Activated CD4-positive, alpha-beta T cell treated with anti-CD3 and anti-CD28 coated beads, Interleukin-2, Interleukin-4, amounts not matched to agents 100 ng/mL and 50 ng/mL, durations not matched to agents 16 hours and 8 hours (primary cell): Measurements from ENCODE around the gene LAMA1.
"Not testable (repeated sequence)": the region's sequence is repeated elsewhere in the genome, so short reads cannot be mapped to it uniquely, and the experiment has no call there.

Source experiments
- DNase-seq: peaks from one replicate; pipeline ENCODE4 v3.0.0-alpha.2; 2020; ENCODE audit warnings: low spot score

The LAMA1 gene

GRCh38 chr18:7117390-7118355 is at the start of gene LAMA1:
TSS of gene LAMA1 (minus strand) at chr18:7117797. CDS start at chr18:7117720, 77 bp downstream.
- DNase-seq = no peak

GRCh38 chr18:7165846-7166393 is 48.3 kb upstream of the LAMA1 start:
- no peak for DNase-seq

- peak; percentile 1 for DNase-seq
Measured at GRCh38 chr18:7164323-7165004, 46.9 kb upstream of the LAMA1 start.

- DNase-seq = no peak
Measured at GRCh38 chr18:7158216-7158615, 40.6 kb upstream of the LAMA1 start.

- DNase-seq = no peak
Measured at GRCh38 chr18:7157760-7158159, 40.2 kb upstream of the LAMA1 start.

GRCh38 chr18:7155887-7156286 is 38.3 kb upstream of the LAMA1 start:
- no peak for DNase-seq

GRCh38 chr18:7155092-7155491 is 37.5 kb upstream of the LAMA1 start:
- DNase-seq = no peak

- DNase-seq = no peak
Measured at GRCh38 chr18:7152440-7152839, 34.8 kb upstream of the LAMA1 start.

GRCh38 chr18:7147399-7147798 is 29.8 kb upstream of the LAMA1 start:
- no peak for DNase-seq

GRCh38 chr18:7146067-7146466 is 28.5 kb upstream of the LAMA1 start:
- DNase-seq = no peak

- not testable (repeated sequence) for DNase-seq
Measured at GRCh38 chr18:7144921-7145320, 27.3 kb upstream of the LAMA1 start.

- DNase-seq = no peak
Measured at GRCh38 chr18:7141287-7141686, 23.7 kb upstream of the LAMA1 start.

GRCh38 chr18:7139409-7139808 is 21.8 kb upstream of the LAMA1 start:
- DNase-seq = no peak

- no peak for DNase-seq
Measured at GRCh38 chr18:7133181-7133580, 15.6 kb upstream of the LAMA1 start.

GRCh38 chr18:7132356-7133150 is 15.0 kb upstream of the LAMA1 start:
- DNase-seq = no peak

GRCh38 chr18:7122376-7122775 is 4.8 kb upstream of the LAMA1 start:
- no peak for DNase-seq

- DNase-seq = no peak
Measured at GRCh38 chr18:7116792-7117389, 706 bp downstream of the LAMA1 start.

- no peak for DNase-seq
Measured at GRCh38 chr18:7116001-7116730, 1.4 kb downstream of the LAMA1 start.

GRCh38 chr18:7112936-7113335 is 4.7 kb downstream of the LAMA1 start:
- no peak for DNase-seq

- no peak for DNase-seq
Measured at GRCh38 chr18:7111134-7111533, 6.5 kb downstream of the LAMA1 start.

- no peak for DNase-seq
Measured at GRCh38 chr18:7105943-7106342, 11.7 kb downstream of the LAMA1 start.
